ENCODE data around the gene CGNL1.

DNA sequence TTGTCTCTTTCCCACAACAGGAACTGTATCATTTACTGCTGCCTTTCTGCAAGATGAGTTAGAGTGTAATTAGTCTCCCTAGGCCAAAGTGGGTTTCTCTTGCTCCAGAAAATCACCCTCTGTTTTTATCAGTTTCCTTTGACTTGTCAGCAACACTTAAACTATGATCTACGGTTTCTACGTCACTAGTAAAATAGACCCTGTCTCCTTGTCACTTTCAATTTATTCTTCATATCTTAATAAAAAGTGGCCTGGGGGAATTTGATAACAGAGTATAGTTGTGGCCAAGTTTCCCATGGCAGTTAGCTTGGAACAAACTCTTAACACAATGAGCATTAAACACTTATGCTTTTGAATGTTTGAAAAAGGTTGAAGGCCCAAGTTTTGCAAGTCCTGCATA is 79.6 kb downstream of the CGNL1 start:
- TF ChIP-seq POLR2AphosphoS5 (IDR thresholded peaks at IDR 0.05; ENCODE audit: low read depth, low read length): no peak
- TF ChIP-seq, protein P1, sequence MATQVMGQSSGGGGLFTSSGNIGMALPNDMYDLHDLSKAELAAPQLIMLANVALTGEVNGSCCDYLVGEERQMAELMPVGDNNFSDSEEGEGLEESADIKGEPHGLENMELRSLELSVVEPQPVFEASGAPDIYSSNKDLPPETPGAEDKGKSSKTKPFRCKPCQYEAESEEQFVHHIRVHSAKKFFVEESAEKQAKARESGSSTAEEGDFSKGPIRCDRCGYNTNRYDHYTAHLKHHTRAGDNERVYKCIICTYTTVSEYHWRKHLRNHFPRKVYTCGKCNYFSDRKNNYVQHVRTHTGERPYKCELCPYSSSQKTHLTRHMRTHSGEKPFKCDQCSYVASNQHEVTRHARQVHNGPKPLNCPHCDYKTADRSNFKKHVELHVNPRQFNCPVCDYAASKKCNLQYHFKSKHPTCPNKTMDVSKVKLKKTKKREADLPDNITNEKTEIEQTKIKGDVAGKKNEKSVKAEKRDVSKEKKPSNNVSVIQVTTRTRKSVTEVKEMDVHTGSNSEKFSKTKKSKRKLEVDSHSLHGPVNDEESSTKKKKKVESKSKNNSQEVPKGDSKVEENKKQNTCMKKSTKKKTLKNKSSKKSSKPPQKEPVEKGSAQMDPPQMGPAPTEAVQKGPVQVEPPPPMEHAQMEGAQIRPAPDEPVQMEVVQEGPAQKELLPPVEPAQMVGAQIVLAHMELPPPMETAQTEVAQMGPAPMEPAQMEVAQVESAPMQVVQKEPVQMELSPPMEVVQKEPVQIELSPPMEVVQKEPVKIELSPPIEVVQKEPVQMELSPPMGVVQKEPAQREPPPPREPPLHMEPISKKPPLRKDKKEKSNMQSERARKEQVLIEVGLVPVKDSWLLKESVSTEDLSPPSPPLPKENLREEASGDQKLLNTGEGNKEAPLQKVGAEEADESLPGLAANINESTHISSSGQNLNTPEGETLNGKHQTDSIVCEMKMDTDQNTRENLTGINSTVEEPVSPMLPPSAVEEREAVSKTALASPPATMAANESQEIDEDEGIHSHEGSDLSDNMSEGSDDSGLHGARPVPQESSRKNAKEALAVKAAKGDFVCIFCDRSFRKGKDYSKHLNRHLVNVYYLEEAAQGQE (IDR thresholded peaks at IDR 0.05; ENCODE audit: insufficient read depth in 1 of 2, low read depth in 2 of 2, low read length in 2 of 2): no peak
